ENCODE measurements around the gene DMKN.

- TF ChIP-seq CTCF (IDR thresholded peaks at IDR 0.05; ENCODE audit: insufficient read depth, low read length) (no peak), POLR2AphosphoS5 (IDR thresholded peaks at IDR 0.05; ENCODE audit: low read depth) (no peak), REST (IDR thresholded peaks at IDR 0.05; ENCODE audit: insufficient replicate concordance, low read depth) (no peak), GABPA (IDR thresholded peaks at IDR 0.05; ENCODE audit: low read depth) (no peak)
Measured at GRCh38 chr19:35497406-35497805, 16.0 kb downstream of the DMKN start.

All from HL-60 (cell line).